H1 (cell line): ENCODE results near the gene ITPKC. TPM values are rescaled to one million over a fixed set of nuclear protein-coding genes. Genes with fewer than 3 reads are reported as not detected.

Experiments used
- CTCF ChIA-PET: fragments of 300-600 bp; sonication (Branson Sonifier 250); formaldehyde crosslinking; loops from one replicate; lab custom pipeline; 2021; ENCODE audit not compliant: partially characterized antibody; lab: Charles Lee
- POLR2A ChIA-PET: fragments of 300-600 bp; sonication (Branson Sonifier 250); formaldehyde crosslinking; loops from one replicate; lab custom pipeline; 2021; ENCODE audit warnings: inconsistent platforms; ENCODE audit not compliant: partially characterized antibody; lab: Charles Lee
- DNase-seq, 2 experiments: peaks; one replicate each; pipeline versions ENCODE4 v3.0.0 to v3.0.0-alpha.2; 2010 to 2022; ENCODE audit warnings: low spot score in 2 of 2, low read depth in 1 of 2, mixed read lengths in 1 of 2
- FAIRE-seq: peaks from 2 replicates; lab custom pipeline; 2011; peaks lifted over from hg19 to GRCh38; lab: Jason Lieb, UNC
- H2AFZ ChIP-seq: 2 replicates; pipeline ENCODE4 v1.8.1; 2012; ENCODE audit warnings: low read length, inconsistent platforms
- H2AK5ac ChIP-seq: 2 replicates; pipeline ENCODE4 v1.6.1; 2013; ENCODE audit warnings: low read depth, low read length
- H2BK120ac ChIP-seq: replicated peaks from 2 replicates; pipeline ENCODE3; 2013; ENCODE audit warnings: low read depth, low read length, inconsistent platforms
- H2BK12ac ChIP-seq: 2 replicates; pipeline ENCODE4 v1.6.1; 2013; ENCODE audit warnings: low read depth, low read length
- H2BK15ac ChIP-seq: 2 replicates; pipeline ENCODE4 v1.6.1; 2013; ENCODE audit warnings: low read length
- H2BK20ac ChIP-seq: 2 replicates; pipeline ENCODE4 v1.6.1; 2013; ENCODE audit warnings: low read length
- H2BK5ac ChIP-seq: 2 replicates; pipeline ENCODE4 v1.6.1; 2013; ENCODE audit warnings: low read depth, low read length
- H3K14ac ChIP-seq: 2 replicates; pipeline ENCODE4 v1.6.1; 2013; ENCODE audit warnings: inconsistent platforms; ENCODE audit not compliant: insufficient read length
- H3K18ac ChIP-seq: 2 replicates; pipeline ENCODE4 v1.6.1; 2013; ENCODE audit warnings: low read length; ENCODE audit errors: extremely low read depth
- H3K23ac ChIP-seq: 2 replicates; pipeline ENCODE4 v1.6.1; 2013; ENCODE audit warnings: inconsistent platforms; ENCODE audit not compliant: insufficient read length
- H3K23me2 ChIP-seq: 2 replicates; pipeline ENCODE4 v1.6.1; 2013; ENCODE audit warnings: low read depth, low read length
- H3K27ac ChIP-seq: 2 replicates; pipeline ENCODE4 v1.6.1; 2011; ENCODE audit warnings: low read depth, low read length, inconsistent platforms
- H3K27me3 ChIP-seq, 4 experiments: replicated peaks in 1 of 4; 1 replicate in 1 of 4; 2 replicates in 3 of 4; pipeline versions ENCODE4 v1.6.1 to v1.8.1; 2011 to 2013; ENCODE audit warnings: low read length in 3 of 4, mild to moderate bottlenecking in 3 of 4, inconsistent platforms in 2 of 4, mixed read lengths in 2 of 4, moderate library complexity in 1 of 4; ENCODE audit not compliant: control insufficient read depth in 3 of 4, insufficient read depth in 3 of 4; ENCODE audit errors: extremely low read depth in 1 of 4
- H3K36me3 ChIP-seq, 4 experiments: 2 replicates each; pipeline versions ENCODE4 v1.6.1 to v1.8.1; 2011 to 2013; ENCODE audit warnings: mild to moderate bottlenecking in 4 of 4, low read length in 3 of 4, moderate library complexity in 2 of 4, control low read depth in 1 of 4, inconsistent platforms in 1 of 4; ENCODE audit not compliant: insufficient read depth in 4 of 4, control insufficient read depth in 2 of 4
- H3K4ac ChIP-seq: replicated peaks from 2 replicates; pipeline ENCODE3; 2013; ENCODE audit warnings: low read length, low read depth, mixed read lengths, inconsistent platforms; ENCODE audit not compliant: insufficient read length
- H3K4me1 ChIP-seq, 4 experiments: replicated peaks in 1 of 4; 1 replicate in 1 of 4; 2 replicates in 3 of 4; pipeline versions ENCODE4 v1.6.1 to v1.8.1; 2011 to 2013; ENCODE audit warnings: low read length in 3 of 4, inconsistent platforms in 2 of 4, mixed read lengths in 1 of 4; ENCODE audit not compliant: insufficient read depth in 4 of 4, control insufficient read depth in 3 of 4
- H3K4me2 ChIP-seq, 2 experiments: 2 replicates each; pipeline versions ENCODE4 v1.6.1 to v1.8.1; 2011 to 2013; ENCODE audit warnings: low read depth in 2 of 2, low read length in 2 of 2, control low read depth in 1 of 2, inconsistent platforms in 1 of 2, mild to moderate bottlenecking in 1 of 2; ENCODE audit not compliant: insufficient read depth in 1 of 2
- H3K4me3 ChIP-seq, 4 experiments: fragments of 200-600, 300-600 bp in 1 of 4; sonication (generic), shearing (Covaris generic), sonication (Bioruptor Twin) in 1 of 4; 2 replicates each; pipeline versions ENCODE4 v1.5.1 to v1.8.1; 2011 to 2016; ENCODE audit warnings: low read length in 4 of 4, low read depth in 3 of 4, control low read depth in 2 of 4, inconsistent platforms in 2 of 4, mild to moderate bottlenecking in 2 of 4, mixed read lengths in 1 of 4, moderate library complexity in 1 of 4; ENCODE audit not compliant: insufficient read depth in 2 of 4; ENCODE audit errors: extremely low read depth in 1 of 4
- H3K56ac ChIP-seq: replicated peaks from 2 replicates; pipeline ENCODE3; 2013; ENCODE audit warnings: low read depth, mild to moderate bottlenecking, mixed read lengths, low read length, inconsistent platforms; ENCODE audit not compliant: insufficient read length
- H3K79me1 ChIP-seq: 2 replicates; pipeline ENCODE4 v1.6.1; 2013; ENCODE audit warnings: low read depth, low read length, control low read depth
- H3K79me2 ChIP-seq, 2 experiments: 2 replicates each; pipeline versions ENCODE4 v1.6.1 to v1.8.1; 2012 to 2013; ENCODE audit warnings: low read length in 2 of 2, mild to moderate bottlenecking in 2 of 2, inconsistent platforms in 1 of 2; ENCODE audit not compliant: insufficient read depth in 2 of 2, control insufficient read depth in 1 of 2
- H3K9ac ChIP-seq, 4 experiments: replicated peaks in 1 of 4; 1 replicate in 1 of 4; 2 replicates in 3 of 4; pipeline versions ENCODE4 v1.6.1 to v1.8.1; 2011 to 2013; ENCODE audit warnings: low read depth in 3 of 4, low read length in 3 of 4, control low read depth in 2 of 4, mild to moderate bottlenecking in 2 of 4, moderate library complexity in 2 of 4, inconsistent platforms in 1 of 4; ENCODE audit errors: extremely low read depth in 1 of 4
- H3K9me3 ChIP-seq, 2 experiments: 2 replicates each; pipeline versions ENCODE4 v1.6.1 to v1.8.1; 2012 to 2013; ENCODE audit warnings: mild to moderate bottlenecking in 2 of 2, moderate library complexity in 2 of 2, control low read depth in 1 of 2, inconsistent platforms in 1 of 2, low read depth in 1 of 2, low read length in 1 of 2, mixed read lengths in 1 of 2; ENCODE audit not compliant: insufficient read depth in 2 of 2
- H4K20me1 ChIP-seq, 2 experiments: replicated peaks in 1 of 2; 2 replicates each; pipeline versions ENCODE3 to v1.8.1; 2011 to 2013; ENCODE audit warnings: inconsistent platforms in 2 of 2, low read length in 2 of 2, mild to moderate bottlenecking in 1 of 2; ENCODE audit not compliant: insufficient read depth in 2 of 2, control insufficient read depth in 1 of 2
- H4K5ac ChIP-seq: 2 replicates; pipeline ENCODE4 v1.6.1; 2013; ENCODE audit warnings: low read length, low read depth, mixed read lengths, inconsistent platforms; ENCODE audit not compliant: insufficient read length
- H4K8ac ChIP-seq: 2 replicates; pipeline ENCODE4 v1.8.0; 2013; ENCODE audit warnings: mild to moderate bottlenecking, moderate library complexity, low read length, inconsistent platforms; ENCODE audit not compliant: insufficient read depth; ENCODE audit errors: extremely low read depth
- H4K91ac ChIP-seq: replicated peaks from 2 replicates; pipeline ENCODE3; 2013; ENCODE audit warnings: low read length, mixed read lengths, inconsistent platforms; ENCODE audit not compliant: insufficient read length
- CREB1 ChIP-seq: IDR thresholded peaks from 2 replicates; pipeline ENCODE4 v1.6.1; 2012; ENCODE audit warnings: inconsistent platforms
- RNF2 ChIP-seq: fragments of 200-900, 300-1000 bp; sonication (generic); IDR thresholded peaks from 2 replicates; pipeline ENCODE4 v1.7.1; 2016; ENCODE audit warnings: borderline replicate concordance, low read depth, mild to moderate bottlenecking, antibody characterized with exemption, low read length; ENCODE audit not compliant: poor library complexity, severe bottlenecking; ENCODE audit errors: missing control alignments
- TBP ChIP-seq: IDR thresholded peaks from 2 replicates; pipeline ENCODE4 v1.6.1; 2011; ENCODE audit warnings: low read depth, low read length, improper control_type of control experiment
- WGBS, 2 experiments: shearing (Covaris generic) in 1 of 2; methylation state at CpG; one replicate each; pipeline versions ENCODE4 v1.1.6 to v1.1.7; 2013 to 2015; ENCODE audit warnings: low lambda C conversion rate in 2 of 2, mixed read lengths in 2 of 2, inconsistent platforms in 1 of 2, low coverage in 1 of 2, missing lambda C conversion rate in 1 of 2; ENCODE audit not compliant: insufficient replicate concordance in 2 of 2, insufficient coverage in 1 of 2, insufficient read length in 1 of 2; ENCODE audit errors: extremely low coverage in 1 of 2, missing lambda C conversion rate in 1 of 2; 5-methylcytosine and 5-hydroxymethylcytosine counted together
- polyA plus RNA-seq, 7 experiments: library from polyadenylated mRNA; depleted of rRNA in 3 of 7; stranded (reverse) in 5 of 7; unstranded in 2 of 7; fragments of >200 nt in 5 of 7; fragments of 200-250 nt in 2 of 7; gene quantifications; 1 replicate in 5 of 7; 2 replicates in 1 of 7; 4 replicates in 1 of 7; pipeline versions ENCODE4 v1.2.1 to v1.2.3, GENCODE V29; 2011 to 2013; ENCODE audit warnings: missing spikeins in 2 of 7, mixed read lengths in 2 of 7
- total RNA-seq: library from RNA; stranded (reverse); fragmentation: NEBNext Ultra II Directional; extraction: Animal tissue kit (Norgen Biotek cat#: 25700); gene quantifications from 2 replicates; pipeline ENCODE4 v1.2.1, GENCODE V29; 2021

ITPKC gene
- total and polyA plus RNA-seq, 2 of the 8 experiments (the other 6 are each of a cell fraction or from before 2014, with no cell fraction given): 5.2 to 8.9 TPM

DNA sequence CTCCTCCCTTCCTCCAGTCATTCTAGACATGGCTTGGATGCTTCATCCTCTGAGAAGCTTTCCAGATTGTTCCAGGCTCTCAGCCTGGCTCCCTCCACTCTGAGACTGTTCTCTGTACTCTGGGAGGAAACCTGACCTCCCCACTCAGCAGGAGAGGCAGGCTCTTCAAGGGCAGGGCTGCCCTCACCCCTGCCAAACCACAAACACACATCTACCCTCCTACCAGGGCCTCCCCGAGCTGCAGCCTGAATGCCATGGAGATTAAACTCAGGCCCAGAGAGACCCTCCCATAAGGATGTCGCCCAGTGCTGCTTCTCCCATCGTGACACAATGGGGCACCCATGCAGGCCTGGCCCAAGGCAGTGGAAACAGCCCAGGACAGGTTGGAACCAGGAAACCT, 42.6 kb upstream of the ITPKC start:
- H2BK15ac ChIP-seq: no peak overlapping the region
- no peak overlapping the region for H3K27ac ChIP-seq
- CTCF ChIA-PET: interaction anchor here (0.9 kb wide), 1 partner anchor 17 kb away, joined by 3 read pairs; no protein-coding TSS in a partner anchor
- H3K9ac ChIP-seq: no peak overlapping the region
- whole genome bisulfite sequencing, 2 experiments: 89% methylated on average over 3 of the region's 3 CpGs; no CpG with 5 or more reads in 1 of the 2 experiments
- no peak overlapping the region for H2BK20ac ChIP-seq
- no peak overlapping the region for H3K4me3 ChIP-seq
- no peaks in the 10 kb centered on the region for H3K79me2 ChIP-seq
- no peaks in the 10 kb centered on the region for H3K4me1 ChIP-seq
- H3K9me3 ChIP-seq: no peaks in the 10 kb centered on the region
- H4K8ac ChIP-seq: no peak overlapping the region
- no peak overlapping the region for H3K56ac ChIP-seq
- H4K20me1 ChIP-seq: peaks cover 0 to 11% of the 10 kb centered on the region in 2 experiments
- H4K5ac ChIP-seq: no peak overlapping the region
- H2BK12ac ChIP-seq: no peak overlapping the region
- no peak overlapping the region for H3K14ac ChIP-seq
- DNase-seq (no peak), FAIRE-seq (no peak)
- H2AK5ac ChIP-seq: no peak overlapping the region
- H2BK5ac ChIP-seq: no peak overlapping the region; the same call in 1 of the 2 replicates
- H4K91ac ChIP-seq: no peak overlapping the region
- POLR2A ChIA-PET: interaction anchor here (0.8 to 1.9 kb wide), 3 partner anchors 9 to 17 kb away, joined by 3 to 9 read pairs (median 5); no protein-coding TSS in a partner anchor
- no peaks in the 10 kb centered on the region for H3K79me1 ChIP-seq
- peaks cover 2% of the 10 kb centered on the region; the same call in 1 of the 2 replicates for H3K23me2 ChIP-seq
- no peak overlapping the region for H3K4ac ChIP-seq
- H2AFZ ChIP-seq: no peak overlapping the region
- no peak overlapping the region for H2BK120ac ChIP-seq
- no peak overlapping the region for H3K18ac ChIP-seq
- no peak overlapping the region for H3K4me2 ChIP-seq
- H3K23ac ChIP-seq: no peak overlapping the region
- H3K36me3 ChIP-seq: peaks cover 11 to 60% (median 32%) of the 10 kb centered on the region in 4 experiments; a peak in 7 of 8 replicates
- H3K27me3 ChIP-seq: no peaks in the 10 kb centered on the region; a peak in 1 of 7 replicates
- TF ChIP-seq RNF2: no peak
- no peak for TF ChIP-seq TBP
- TF ChIP-seq CREB1: no peak
